Retinal pigment epithelial cell (primary cell): Measurements from ENCODE around the gene KCNT1.

Experiments used
- DNase-seq: peaks from one replicate; pipeline ENCODE4 v3.0.0-alpha.2; 2010; ENCODE audit warnings: low read depth
- H3K4me3 ChIP-seq: 2 replicates; pipeline ENCODE4 v1.5.1; 2011; ENCODE audit warnings: mild to moderate bottlenecking, low read length, control low read depth, moderate library complexity
- CTCF ChIP-seq: conservative IDR thresholded peaks from 2 replicates; pipeline ENCODE4 v1.5.1; 2011; ENCODE audit warnings: low read depth, low read length, control low read depth, inconsistent platforms

KCNT1 gene

DNA sequence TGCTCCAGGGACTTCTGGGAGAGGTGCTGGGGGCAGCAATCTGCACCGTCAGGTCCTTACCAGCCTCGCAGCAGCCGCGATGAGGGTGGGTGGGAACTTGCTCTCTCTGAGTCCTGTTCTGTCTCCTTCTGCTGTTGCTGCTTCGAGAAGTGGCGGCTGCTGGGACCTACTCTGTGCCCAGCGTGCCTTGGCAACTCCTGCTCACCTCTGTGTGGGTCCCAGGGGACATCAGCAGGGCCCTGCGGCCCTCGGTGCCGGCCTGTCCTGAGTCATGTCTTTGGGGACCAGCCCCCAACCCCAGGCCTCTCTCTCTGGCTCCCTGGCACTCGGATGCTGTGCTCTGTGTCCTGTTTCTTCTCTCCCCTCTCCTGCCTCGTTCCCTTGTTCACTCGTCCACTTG, 49.5 kb downstream of the KCNT1 start:
- no peak for TF ChIP-seq CTCF
- no peak for DNase-seq
- H3K4me3 ChIP-seq, result no peak overlapping the region

- TF ChIP-seq CTCF, result no peak
- DNase-seq, result no peak
- no peak overlapping the region for H3K4me3 ChIP-seq
Measured at GRCh38 chr9:135752281-135753204, 50.6 kb downstream of the KCNT1 start.

DNA sequence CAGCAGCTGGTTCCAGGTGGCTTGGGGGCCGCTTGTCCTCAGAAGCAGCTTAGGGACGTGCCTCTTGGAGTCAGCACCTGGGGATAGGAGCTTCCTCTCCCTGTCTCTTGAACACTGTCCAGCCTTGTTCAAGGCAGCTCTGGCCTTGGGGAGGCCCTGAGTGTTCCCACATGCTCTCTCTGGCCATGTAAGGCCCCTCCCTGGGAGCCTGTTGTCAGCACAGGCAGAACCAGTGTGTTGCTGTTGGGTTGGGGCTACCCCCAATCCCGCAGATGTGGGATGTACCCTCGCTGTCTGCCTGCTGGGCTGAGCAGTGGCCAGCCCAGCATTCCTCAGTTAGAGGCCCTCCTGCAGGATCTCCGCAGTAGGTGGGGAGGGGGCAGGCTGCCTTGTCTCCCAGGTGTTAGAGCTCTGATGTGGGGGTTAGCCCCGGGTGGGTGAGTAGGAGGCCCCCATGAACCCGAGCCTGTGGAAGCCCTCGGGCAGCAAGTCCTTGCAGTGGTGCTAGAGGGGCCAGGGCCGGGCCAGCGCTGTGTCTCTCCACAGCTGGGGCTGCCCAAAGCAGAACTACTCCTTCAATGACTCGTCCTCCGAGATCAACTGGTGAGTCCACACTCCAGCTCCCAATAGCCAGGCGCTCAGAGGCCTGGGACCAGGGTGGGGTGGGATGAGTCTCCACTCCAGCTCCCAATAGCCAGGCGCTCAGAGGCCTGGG, 51.6 kb downstream of the KCNT1 start:
- no peak for TF ChIP-seq CTCF
- DNase-seq, result no peak
- H3K4me3 ChIP-seq, result no peak overlapping the region

DNA sequence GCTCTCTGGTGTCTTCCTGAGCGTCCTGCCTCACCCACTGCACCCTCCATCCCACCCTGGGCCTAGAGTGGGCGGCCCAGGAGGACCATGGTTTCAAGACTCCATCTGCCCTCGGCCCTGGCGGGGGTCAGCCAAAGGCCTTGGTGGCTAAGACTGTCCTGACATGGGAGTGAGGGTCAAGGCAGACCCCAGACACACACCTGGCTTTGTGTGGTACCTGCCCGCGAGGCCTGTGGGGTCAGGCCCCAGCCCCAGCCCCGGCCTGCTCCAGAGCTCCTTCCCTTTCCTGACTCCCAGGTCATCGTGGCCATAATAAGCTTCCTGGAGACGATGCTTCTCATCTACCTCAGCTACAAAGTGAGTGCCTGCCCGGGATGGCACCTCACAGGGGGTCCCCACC, 54.6 kb downstream of the KCNT1 start:
- H3K4me3 ChIP-seq, result no peak overlapping the region
- no peak for TF ChIP-seq CTCF
- no peak for DNase-seq

GRCh38 chr9:135757356-135757755, 55.4 kb downstream of the KCNT1 start:
- no peak for TF ChIP-seq CTCF
- H3K4me3 ChIP-seq, result no peak overlapping the region

GRCh38 chr9:135758056-135758455, 56.1 kb downstream of the KCNT1 start:
- DNase-seq, result no peak
- TF ChIP-seq CTCF, result no peak
- H3K4me3 ChIP-seq, result no peak overlapping the region

More at GRCh38 chr9:135757356-135757755, 55.4 kb downstream of the KCNT1 start:
- DNase-seq, result no peak
